Measurements from ENCODE around the gene INAVA.
"Not testable (repeated sequence)": the region's sequence is repeated elsewhere in the genome, so short reads cannot be mapped to it uniquely, and the experiment has no call there.

The INAVA gene

GRCh38 chr1:200908191-200908868 lies 13.6 kb downstream of the INAVA start:
- Histone ChIP-seq H3K27me3 (ENCODE audit: insufficient read depth, low read depth, severe bottlenecking) (no peaks in the 10 kb centered on the region), H3K9me3 (ENCODE audit: severe bottlenecking) (no peaks in the 10 kb centered on the region), H3K27ac (no peak overlapping the region), H3K4me3 (ENCODE audit: low read depth, low read length) (no peak overlapping the region), H3K36me3 (peaks cover 24% of the 10 kb centered on the region)
- TF ChIP-seq CTCF (IDR thresholded peaks at IDR 0.05; ENCODE audit: low read depth, low read length) = no peak
- no peak for DNase-seq

GRCh38 chr1:200909071-200909470 lies 14.4 kb downstream of the INAVA start:
- no peaks in the 10 kb centered on the region for H3K27me3 ChIP-seq (ENCODE audit: insufficient read depth, low read depth, severe bottlenecking)

GRCh38 chr1:200909757-200910239 lies 15.1 kb downstream of the INAVA start:
- Histone ChIP-seq H3K36me3 (peaks cover 24% of the 10 kb centered on the region), H3K27me3 (ENCODE audit: insufficient read depth, low read depth, severe bottlenecking) (no peaks in the 10 kb centered on the region), H3K9me3 (ENCODE audit: severe bottlenecking) (no peaks in the 10 kb centered on the region), H3K27ac (no peak overlapping the region), H3K4me3 (ENCODE audit: low read depth, low read length) (no peak overlapping the region)
- no peak for TF ChIP-seq CTCF (IDR thresholded peaks at IDR 0.05; ENCODE audit: low read depth, low read length)
- DNase-seq = no peak

More at GRCh38 chr1:200909071-200909470, 14.4 kb downstream of the INAVA start:
- DNase-seq = no peak
- Histone ChIP-seq H3K27ac (no peak overlapping the region), H3K9me3 (ENCODE audit: severe bottlenecking) (no peaks in the 10 kb centered on the region), H3K36me3 (peaks cover 24% of the 10 kb centered on the region), H3K4me3 (ENCODE audit: low read depth, low read length) (no peak overlapping the region)
- TF ChIP-seq CTCF (IDR thresholded peaks at IDR 0.05; ENCODE audit: low read depth, low read length) = no peak

GRCh38 chr1:200911361-200911760 lies 16.7 kb downstream of the INAVA start:
- no peak overlapping the region for H3K4me3 ChIP-seq (ENCODE audit: low read depth, low read length)
- no peaks in the 10 kb centered on the region for H3K9me3 ChIP-seq (ENCODE audit: severe bottlenecking)
- H3K27me3 ChIP-seq (ENCODE audit: insufficient read depth, low read depth, severe bottlenecking) = no peaks in the 10 kb centered on the region
- H3K27ac ChIP-seq = no peak overlapping the region
- no peak for TF ChIP-seq CTCF (IDR thresholded peaks at IDR 0.05; ENCODE audit: low read depth, low read length)
- no peak for DNase-seq
- peaks cover 24% of the 10 kb centered on the region for H3K36me3 ChIP-seq

GRCh38 chr1:200911936-200912335 lies 17.2 kb downstream of the INAVA start:
- H3K36me3 ChIP-seq = peaks cover 24% of the 10 kb centered on the region
- H3K4me3 ChIP-seq (ENCODE audit: low read depth, low read length); H3K27ac ChIP-seq; H3K9me3 ChIP-seq (ENCODE audit: severe bottlenecking); DNase-seq; H3K27me3 ChIP-seq (ENCODE audit: insufficient read depth, low read depth, severe bottlenecking): not testable (repeated sequence)

GRCh38 chr1:200912737-200913407 lies 18.2 kb downstream of the INAVA start:
- peaks cover 22% of the 10 kb centered on the region for H3K36me3 ChIP-seq

More at GRCh38 chr1:200912737-200913407, 18.2 kb downstream of the INAVA start:
- TF ChIP-seq CTCF (IDR thresholded peaks at IDR 0.05; ENCODE audit: low read depth, low read length) = no peak
- no peak for DNase-seq
- H3K27me3 ChIP-seq (ENCODE audit: insufficient read depth, low read depth, severe bottlenecking) = no peaks in the 10 kb centered on the region
- H3K27ac ChIP-seq = no peak overlapping the region
- H3K4me3 ChIP-seq (ENCODE audit: low read depth, low read length) = no peak overlapping the region
- no peaks in the 10 kb centered on the region for H3K9me3 ChIP-seq (ENCODE audit: severe bottlenecking)

Measured in WERI-Rb-1 (cell line).